BJ (cell line): ENCODE measurements around the gene DRGX. TPM values are rescaled to one million over a fixed set of nuclear protein-coding genes. Genes with fewer than 3 reads are reported as not detected.

Source experiments
- CTCF ChIA-PET: fragments of 350-600 bp; formaldehyde crosslinking; extraction: SDS; loops from one replicate; lab custom pipeline; 2021; ENCODE audit warnings: antibody characterized with exemption, inconsistent platforms; lab: Yijun Ruan, JAX
- POLR2A ChIA-PET: fragments of 300-600 bp; sonication (Branson Sonifier 250); formaldehyde crosslinking; extraction: SDS; loops from one replicate; lab custom pipeline; 2021; ENCODE audit warnings: antibody characterized with exemption; lab: Charles Lee
- DNase-seq: peaks from one replicate; pipeline ENCODE4 v3.0.0-alpha.2; 2011; ENCODE audit warnings: low read depth
- H3K27me3 ChIP-seq: 2 replicates; pipeline ENCODE4 v1.6.0; 2011; ENCODE audit warnings: low read length; ENCODE audit not compliant: control insufficient read depth, insufficient read depth
- H3K36me3 ChIP-seq: 2 replicates; pipeline ENCODE4 v1.5.1; 2011; ENCODE audit warnings: low read length; ENCODE audit not compliant: control insufficient read depth, insufficient read depth
- H3K4me3 ChIP-seq: 2 replicates; pipeline ENCODE4 v1.5.1; 2011; ENCODE audit warnings: low read depth, mild to moderate bottlenecking, control low read depth, low read length
- polyA plus RNA-seq: library from polyadenylated mRNA; depleted of rRNA; stranded (reverse); fragments of >200 nt; gene quantifications from 2 replicates; pipeline ENCODE4 v1.2.3, GENCODE V29; 2011
- TF ChIP-seq, protein P1 (sequence below): IDR thresholded peaks from 2 replicates; pipeline ENCODE4 v1.5.1; 2011; ENCODE audit warnings: low read depth, mild to moderate bottlenecking, control low read depth, inconsistent platforms, low read length, moderate library complexity; ENCODE audit not compliant: insufficient read depth

The DRGX gene
- polyA plus RNA-seq, 1 experiment: 0.06 TPM

DNA sequence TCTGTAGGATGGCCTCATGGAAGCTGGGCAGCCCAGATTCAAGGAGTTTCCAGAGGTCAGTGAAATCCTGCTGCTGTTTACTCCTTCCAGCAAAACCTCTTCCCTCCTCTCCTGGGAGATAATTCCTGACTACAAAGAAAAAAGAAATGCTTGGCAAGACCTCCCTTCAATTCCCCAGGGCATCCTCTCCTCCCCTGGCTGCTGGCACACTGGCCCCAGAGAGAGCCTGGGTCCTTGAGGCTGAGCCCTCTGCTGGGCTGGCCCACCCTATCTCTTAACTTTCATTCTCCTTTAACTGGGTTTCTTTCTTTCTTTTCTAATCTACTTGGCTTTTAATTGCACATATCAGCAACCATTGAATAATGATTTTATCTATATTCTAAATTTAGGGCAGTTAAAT, 7.7 kb downstream of the DRGX start:
- Histone ChIP-seq H3K27me3 (peaks cover 17% of the 10 kb centered on the region), H3K4me3 (no peak overlapping the region), H3K36me3 (no peaks in the 10 kb centered on the region)
- POLR2A ChIA-PET: no interaction called here
- CTCF ChIA-PET: interaction anchor here (1.8 kb wide), 1 partner anchor 19 kb away, joined by 5 read pairs; no protein-coding TSS in a partner anchor
- DNase-seq: no peak
- TF ChIP-seq, protein P1, sequence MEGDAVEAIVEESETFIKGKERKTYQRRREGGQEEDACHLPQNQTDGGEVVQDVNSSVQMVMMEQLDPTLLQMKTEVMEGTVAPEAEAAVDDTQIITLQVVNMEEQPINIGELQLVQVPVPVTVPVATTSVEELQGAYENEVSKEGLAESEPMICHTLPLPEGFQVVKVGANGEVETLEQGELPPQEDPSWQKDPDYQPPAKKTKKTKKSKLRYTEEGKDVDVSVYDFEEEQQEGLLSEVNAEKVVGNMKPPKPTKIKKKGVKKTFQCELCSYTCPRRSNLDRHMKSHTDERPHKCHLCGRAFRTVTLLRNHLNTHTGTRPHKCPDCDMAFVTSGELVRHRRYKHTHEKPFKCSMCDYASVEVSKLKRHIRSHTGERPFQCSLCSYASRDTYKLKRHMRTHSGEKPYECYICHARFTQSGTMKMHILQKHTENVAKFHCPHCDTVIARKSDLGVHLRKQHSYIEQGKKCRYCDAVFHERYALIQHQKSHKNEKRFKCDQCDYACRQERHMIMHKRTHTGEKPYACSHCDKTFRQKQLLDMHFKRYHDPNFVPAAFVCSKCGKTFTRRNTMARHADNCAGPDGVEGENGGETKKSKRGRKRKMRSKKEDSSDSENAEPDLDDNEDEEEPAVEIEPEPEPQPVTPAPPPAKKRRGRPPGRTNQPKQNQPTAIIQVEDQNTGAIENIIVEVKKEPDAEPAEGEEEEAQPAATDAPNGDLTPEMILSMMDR: no peak

DNA sequence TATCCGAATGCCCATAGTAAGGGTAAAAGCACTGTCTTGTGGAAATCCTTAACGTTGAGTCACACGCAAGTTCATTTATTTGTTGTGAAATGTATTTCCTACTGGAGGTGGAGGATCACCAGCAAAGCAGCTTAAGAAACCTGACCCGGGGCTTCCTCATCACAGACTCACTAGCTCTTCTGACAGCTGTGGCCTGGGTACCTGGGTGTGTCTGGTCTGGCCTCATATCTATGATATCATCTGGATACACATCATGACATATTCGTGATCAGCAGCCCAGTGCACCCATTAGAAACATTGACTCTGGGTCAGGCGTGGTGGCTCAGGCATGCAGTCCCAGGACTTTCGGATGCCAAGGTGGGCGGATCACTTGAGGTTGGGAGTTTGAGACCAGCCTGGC, 8.8 kb downstream of the DRGX start:
- CTCF ChIA-PET: no interaction called here
- Histone ChIP-seq H3K4me3 (no peak overlapping the region), H3K36me3 (no peaks in the 10 kb centered on the region), H3K27me3 (peaks cover 18% of the 10 kb centered on the region)
- TF ChIP-seq, protein P1: no peak
- POLR2A ChIA-PET: no interaction called here
- peak; percentile 71 for DNase-seq

DNA sequence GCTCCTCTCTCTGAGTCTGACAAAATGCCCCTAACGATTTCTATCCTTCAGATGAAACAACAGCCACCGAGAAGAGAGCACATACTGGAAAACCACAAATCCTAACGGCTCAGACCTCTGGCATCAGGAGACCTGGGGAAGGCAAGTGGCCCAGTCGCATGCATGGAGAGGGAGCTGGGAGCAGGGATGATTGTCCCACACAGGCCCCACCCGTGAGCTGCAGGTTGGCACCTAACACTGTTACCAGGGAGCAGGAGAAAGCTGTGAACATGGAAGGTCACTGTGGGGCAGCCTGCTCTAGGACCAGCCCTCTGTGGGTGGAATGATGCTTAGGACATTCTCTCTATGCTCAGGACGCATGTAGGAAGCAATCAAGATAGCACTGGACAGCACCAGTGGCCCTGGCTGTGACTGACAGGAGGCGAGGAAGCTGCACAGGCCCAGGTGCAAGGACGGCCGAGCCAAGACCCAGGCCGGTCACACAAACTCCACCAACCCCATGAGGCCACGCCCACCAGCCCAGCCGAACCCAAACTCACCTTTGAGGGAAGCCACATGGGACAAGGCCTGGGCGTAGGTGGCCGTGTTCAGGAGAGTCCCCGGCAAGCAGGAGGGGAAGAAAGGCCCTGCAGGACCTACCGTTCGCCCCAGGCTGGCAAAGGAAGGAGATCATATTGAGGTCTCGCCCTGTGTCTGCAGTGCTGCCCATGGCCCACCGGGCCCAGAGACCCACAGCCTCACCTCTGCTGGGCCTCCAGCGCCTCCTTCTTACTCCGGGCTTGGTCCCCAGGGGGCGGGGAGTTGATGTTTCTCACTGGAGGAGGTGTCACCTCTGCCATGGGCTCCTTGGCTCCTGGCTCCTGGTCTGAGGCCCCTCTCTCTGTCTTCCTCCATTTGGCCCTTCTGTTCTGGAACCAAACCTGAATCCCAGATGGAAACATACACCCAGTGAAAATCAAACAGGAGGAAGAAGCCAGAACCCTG, 9.7 kb downstream of the DRGX start:
- ChIA-PET CTCF (interaction anchor here (0.9 kb wide), 1 partner anchor 730 kb away, joined by 3 read pairs; no protein-coding TSS in a partner anchor), POLR2A (no interaction called here)
- Histone ChIP-seq H3K4me3 (no peak overlapping the region), H3K27me3 (peaks cover 11% of the 10 kb centered on the region), H3K36me3 (no peaks in the 10 kb centered on the region)
- DNase-seq: no peak
- TF ChIP-seq, protein P1: no peak

DNA sequence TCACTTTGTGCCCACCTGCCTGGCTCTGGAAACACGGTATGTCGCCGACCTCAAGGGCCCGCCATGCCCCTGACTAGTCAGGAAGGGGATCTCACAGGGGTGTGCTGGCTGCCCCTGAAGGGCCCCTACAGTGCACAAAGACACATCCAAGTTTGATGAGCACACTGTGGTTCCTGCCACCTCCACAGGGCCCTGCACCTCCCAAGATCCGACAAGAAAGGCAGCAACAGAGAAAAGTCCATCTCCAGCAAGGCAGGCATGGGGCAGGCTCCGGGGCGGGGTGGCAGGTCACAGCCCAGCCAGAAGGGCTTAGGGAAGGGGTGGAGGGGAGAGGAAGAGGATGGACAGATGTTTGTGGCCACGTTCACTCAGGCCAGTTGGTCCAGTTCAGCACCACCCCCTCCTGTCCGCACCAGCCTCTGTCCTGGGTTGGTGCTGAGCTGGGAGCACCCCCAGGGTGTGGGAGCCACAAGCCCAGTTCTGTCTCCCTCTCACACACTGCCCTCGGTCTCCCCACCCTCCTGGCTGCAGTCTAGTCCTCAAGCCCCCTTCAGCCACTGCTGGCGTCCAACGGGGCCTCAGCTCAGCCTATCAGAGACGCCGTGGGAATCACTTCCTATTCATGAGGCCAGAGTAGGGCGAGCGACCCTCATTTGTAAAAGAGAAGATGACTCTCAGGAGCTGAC, 11.5 kb downstream of the DRGX start:
- Histone ChIP-seq H3K4me3 (no peak overlapping the region), H3K27me3 (peaks cover 12% of the 10 kb centered on the region), H3K36me3 (no peaks in the 10 kb centered on the region)
- CTCF ChIA-PET: no interaction called here
- DNase-seq: no peak
- TF ChIP-seq, protein P1: no peak
- POLR2A ChIA-PET: no interaction called here

DNA sequence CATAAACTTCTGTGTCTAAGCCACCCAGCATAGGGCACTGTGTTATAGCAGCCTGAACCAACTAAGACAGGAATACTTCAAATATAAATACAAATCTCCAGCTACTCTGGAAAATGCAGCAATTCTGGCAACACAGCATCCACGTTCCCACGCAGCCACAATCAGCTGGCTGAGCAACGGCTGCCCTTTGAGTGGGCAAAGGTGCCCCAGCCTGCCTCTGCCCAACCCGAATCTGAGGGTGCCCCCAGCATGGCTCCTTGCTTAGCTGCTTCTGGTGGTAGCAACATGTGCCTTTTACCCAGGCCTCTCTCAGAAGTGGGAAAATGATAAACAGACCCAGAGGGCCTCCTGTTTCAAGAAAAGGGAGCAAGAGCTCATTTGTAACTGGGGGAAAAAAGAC, 12.0 kb downstream of the DRGX start:
- CTCF ChIA-PET: no interaction called here
- TF ChIP-seq, protein P1: no peak
- Histone ChIP-seq H3K4me3 (no peak overlapping the region), H3K27me3 (peaks cover 11% of the 10 kb centered on the region), H3K36me3 (no peaks in the 10 kb centered on the region)
- POLR2A ChIA-PET: no interaction called here
- DNase-seq: no peak
